Sigmoid colon (tissue), 7 donors: ENCODE results near the gene GSC2. TPM values are rescaled to one million over a fixed set of nuclear protein-coding genes. Genes with fewer than 3 reads are reported as not detected.

Source experiments
- DNase-seq: peaks from one replicate; pipeline ENCODE4 v3.0.0-alpha.2; 2019
- H3K27ac ChIP-seq, 4 donors: fragments of 200-600 bp; sonication (generic); one replicate each; pipeline ENCODE4 v1.5.1; 2016 to 2019; ENCODE audit warnings: mild to moderate bottlenecking in 1 of 4
- H3K27me3 ChIP-seq, 3 donors: fragments of 200-600 bp; sonication (generic); one replicate each; pipeline ENCODE4 v1.5.1; 2019; ENCODE audit warnings: mild to moderate bottlenecking in 1 of 3
- H3K36me3 ChIP-seq, 4 donors: fragments of 200-600 bp; sonication (generic); one replicate each; pipeline ENCODE4 v1.5.1; 2016 to 2019
- H3K4me1 ChIP-seq, 4 donors: fragments of 200-600 bp; sonication (generic); one replicate each; pipeline ENCODE4 v1.5.1; 2017 to 2019
- H3K4me3 ChIP-seq, 4 donors: fragments of 200-600 bp; sonication (generic); one replicate each; pipeline ENCODE4 v1.5.1; 2017 to 2019; ENCODE audit warnings: mild to moderate bottlenecking in 2 of 4, moderate library complexity in 1 of 4
- H3K9me3 ChIP-seq, 4 donors: fragments of 200-600 bp in 3 of 4; sonication (generic) in 3 of 4; one replicate each; pipeline versions ENCODE4 v1.5.1 to v1.6.1; 2013 to 2019
- EP300 ChIP-seq, 4 donors: sonication (generic); formaldehyde crosslinking; IDR thresholded peaks; one replicate each; pipeline ENCODE4 v1.6.1; 2017; ENCODE audit warnings: antibody characterized with exemption in 4 of 4
- POLR2A ChIP-seq, 2 donors: fragments of 450-650 bp; IDR thresholded peaks; one replicate each; pipeline ENCODE4 v1.6.1; 2016; ENCODE audit warnings: antibody characterized with exemption in 2 of 2, mild to moderate bottlenecking in 2 of 2, moderate library complexity in 2 of 2
- POLR2AphosphoS5 ChIP-seq, 4 donors: sonication (generic); formaldehyde crosslinking; IDR thresholded peaks; one replicate each; pipeline ENCODE4 v1.6.1; 2017; ENCODE audit warnings: antibody characterized with exemption in 4 of 4
- WGBS, 2 donors: extraction: QIAGEN DNeasy Blood & Tissue Kit; methylation state at CpG; one replicate each; pipeline ENCODE4 v1.1.7; 2013; 5-methylcytosine and 5-hydroxymethylcytosine counted together
- intact Hi-C: fragments of 100-400 bp; cut with DNase I; formaldehyde crosslinking; loops from one replicate; pipeline ENCODE4 v1.15.1; 2023
- polyA plus RNA-seq, 3 donors: library from polyadenylated mRNA; stranded (reverse); fragments of 200-250 nt; gene quantifications; one replicate each; pipeline ENCODE4 v1.2.3, GENCODE V29; 2013
- total RNA-seq, 4 donors: library from RNA; depleted of rRNA; stranded (reverse); fragments of >200 nt; gene quantifications; one replicate each; pipeline ENCODE4 v1.1.0, GENCODE V29; 2016
- TF ChIP-seq, protein P1 (sequence below), 4 experiments: fragments of 450-650 bp in 3 of 4; fragments of 200-600 bp in 1 of 4; IDR thresholded peaks; one replicate each; pipeline ENCODE4 v1.5.1; 2016 to 2019; ENCODE audit warnings: antibody characterized with exemption in 4 of 4, mild to moderate bottlenecking in 3 of 4, moderate library complexity in 2 of 4
- donor health status: healthy with polysubstance abuse.
- donor health status: Bipolar disorder and iron deficiency.
- donor health status: healthy.

Gene GSC2
- total and polyA plus RNA-seq, 7 donors: not detected

DNA sequence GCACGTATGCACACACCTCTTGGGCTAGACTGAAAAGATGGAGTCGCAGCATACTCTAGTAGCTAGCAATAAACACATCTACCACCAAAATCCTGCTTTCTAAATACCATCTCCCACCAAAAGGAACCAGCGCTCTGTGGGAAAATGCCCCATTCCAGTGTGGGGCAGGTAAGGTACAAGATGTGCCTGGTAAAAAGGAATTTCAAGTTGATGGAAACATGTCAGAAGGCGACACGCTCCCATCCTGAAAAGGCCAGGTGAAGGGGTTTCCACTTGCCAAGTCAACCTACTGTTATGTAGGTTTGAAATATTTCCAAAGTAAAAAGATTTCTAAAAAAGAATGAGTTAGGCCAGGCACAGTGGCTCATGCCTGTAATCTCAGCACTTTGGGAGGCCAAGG, 36.7 kb downstream of the GSC2 start:
- WGBS, 2 donors: 98% methylated on average over 5 of the region's 5 CpGs
- H3K4me1 ChIP-seq: peaks cover 0 to 55% (median 50%) of the 10 kb centered on the region in 4 donors
- H3K36me3 ChIP-seq: peaks cover 0 to 4% (median 0%) of the 10 kb centered on the region in 4 donors
- H3K27ac ChIP-seq: no peak overlapping the region
- no peak for DNase-seq
- TF ChIP-seq, protein P1, sequence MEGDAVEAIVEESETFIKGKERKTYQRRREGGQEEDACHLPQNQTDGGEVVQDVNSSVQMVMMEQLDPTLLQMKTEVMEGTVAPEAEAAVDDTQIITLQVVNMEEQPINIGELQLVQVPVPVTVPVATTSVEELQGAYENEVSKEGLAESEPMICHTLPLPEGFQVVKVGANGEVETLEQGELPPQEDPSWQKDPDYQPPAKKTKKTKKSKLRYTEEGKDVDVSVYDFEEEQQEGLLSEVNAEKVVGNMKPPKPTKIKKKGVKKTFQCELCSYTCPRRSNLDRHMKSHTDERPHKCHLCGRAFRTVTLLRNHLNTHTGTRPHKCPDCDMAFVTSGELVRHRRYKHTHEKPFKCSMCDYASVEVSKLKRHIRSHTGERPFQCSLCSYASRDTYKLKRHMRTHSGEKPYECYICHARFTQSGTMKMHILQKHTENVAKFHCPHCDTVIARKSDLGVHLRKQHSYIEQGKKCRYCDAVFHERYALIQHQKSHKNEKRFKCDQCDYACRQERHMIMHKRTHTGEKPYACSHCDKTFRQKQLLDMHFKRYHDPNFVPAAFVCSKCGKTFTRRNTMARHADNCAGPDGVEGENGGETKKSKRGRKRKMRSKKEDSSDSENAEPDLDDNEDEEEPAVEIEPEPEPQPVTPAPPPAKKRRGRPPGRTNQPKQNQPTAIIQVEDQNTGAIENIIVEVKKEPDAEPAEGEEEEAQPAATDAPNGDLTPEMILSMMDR (IDR thresholded peaks at IDR 0.05): no peak
- TF ChIP-seq EP300 (IDR thresholded peaks at IDR 0.05): no peak
- no peak for TF ChIP-seq POLR2A (IDR thresholded peaks at IDR 0.05)
- no peak for TF ChIP-seq POLR2AphosphoS5 (IDR thresholded peaks at IDR 0.05)
- H3K9me3 ChIP-seq: no peaks in the 10 kb centered on the region
- no peaks in the 10 kb centered on the region for H3K27me3 ChIP-seq
- H3K4me3 ChIP-seq: no peak overlapping the region
- intact Hi-C loops: no loop called here

DNA sequence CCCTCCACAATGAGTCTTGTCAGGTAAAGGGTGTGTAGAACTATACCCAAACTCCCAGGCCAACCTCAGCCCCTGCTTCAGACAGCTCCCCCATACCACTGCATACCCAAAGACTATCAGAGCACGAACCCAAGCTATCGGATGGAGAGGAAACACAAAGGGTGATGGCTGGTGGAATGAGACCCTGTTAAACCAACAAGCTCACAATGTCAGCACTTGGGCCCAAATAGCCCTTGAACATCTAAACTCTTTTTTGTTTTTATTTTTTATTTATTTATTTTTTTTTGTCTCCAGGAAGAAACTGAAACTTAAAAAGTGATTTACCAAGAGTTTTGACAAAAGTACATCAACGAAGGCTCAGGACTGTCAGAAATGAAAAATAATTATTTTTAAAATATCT, 38.5 kb downstream of the GSC2 start:
- Histone ChIP-seq H3K27me3 (no peaks in the 10 kb centered on the region), H3K4me1 (peaks cover 0 to 55% (median 50%) of the 10 kb centered on the region in 4 donors), H3K4me3 (no peak overlapping the region), H3K9me3 (no peaks in the 10 kb centered on the region), H3K36me3 (no peaks in the 10 kb centered on the region), H3K27ac (no peak overlapping the region)
- no peak for DNase-seq
- WGBS, 2 donors: 86 to 92% methylated on average over 3 of the region's 3 CpGs
- TF ChIP-seq POLR2A (IDR thresholded peaks at IDR 0.05) (no peak), EP300 (IDR thresholded peaks at IDR 0.05) (no peak), POLR2AphosphoS5 (IDR thresholded peaks at IDR 0.05) (no peak)
- TF ChIP-seq, protein P1 (IDR thresholded peaks at IDR 0.05): no peak
- intact Hi-C loops: no loop called here

DNA sequence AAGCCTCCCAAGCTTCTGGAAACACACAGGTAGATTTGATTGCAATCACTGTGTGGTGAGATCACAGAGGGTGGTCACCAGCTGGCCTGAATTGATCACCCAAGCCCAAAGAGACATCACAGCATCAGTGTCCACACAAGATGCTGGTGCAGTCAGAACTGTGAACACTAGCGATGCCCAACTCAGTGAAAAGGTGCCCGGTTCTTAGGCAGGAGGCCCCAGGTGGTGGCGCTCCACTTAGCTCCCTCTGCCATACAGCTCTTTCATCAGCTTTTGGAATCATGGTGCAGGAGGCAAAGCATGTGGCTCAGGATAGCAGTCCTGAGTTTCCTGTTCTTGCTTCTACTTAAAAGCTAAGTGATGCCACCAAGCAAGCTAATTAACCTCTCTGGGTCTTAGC, 39.0 kb downstream of the GSC2 start:
- intact Hi-C loops: no loop called here
- no peaks in the 10 kb centered on the region for H3K36me3 ChIP-seq
- no peaks in the 10 kb centered on the region for H3K27me3 ChIP-seq
- no peak overlapping the region for H3K4me3 ChIP-seq
- no peak for DNase-seq
- peaks cover 0 to 55% (median 51%) of the 10 kb centered on the region in 4 donors for H3K4me1 ChIP-seq
- H3K27ac ChIP-seq: no peak overlapping the region
- WGBS, 2 donors: 88 to 91% methylated on average over 3 of the region's 3 CpGs
- no peaks in the 10 kb centered on the region for H3K9me3 ChIP-seq
- TF ChIP-seq EP300 (IDR thresholded peaks at IDR 0.05): no peak
- no peak for TF ChIP-seq POLR2AphosphoS5 (IDR thresholded peaks at IDR 0.05)
- TF ChIP-seq, protein P1 (IDR thresholded peaks at IDR 0.05): no peak
- no peak for TF ChIP-seq POLR2A (IDR thresholded peaks at IDR 0.05)

DNA sequence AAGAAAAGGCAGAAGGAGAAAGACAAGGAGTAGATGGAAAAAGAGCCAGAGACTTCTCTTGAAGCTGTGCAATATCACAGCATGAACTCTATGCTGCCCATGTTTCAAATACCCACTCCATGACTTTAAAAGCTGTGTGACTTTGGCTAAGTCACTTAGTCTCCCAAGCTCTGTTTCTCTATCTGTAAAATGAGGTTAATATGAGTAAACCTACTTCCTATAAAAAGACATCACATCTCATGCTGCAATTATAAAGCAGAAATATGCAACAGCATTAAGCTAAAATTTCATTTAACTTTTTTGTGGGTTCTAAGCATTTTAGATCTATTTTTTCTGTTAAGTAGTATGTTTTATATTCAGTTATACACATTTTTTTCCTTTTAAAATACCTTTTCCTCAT, 39.4 kb downstream of the GSC2 start:
- intact Hi-C loops: no loop called here
- no peaks in the 10 kb centered on the region for H3K36me3 ChIP-seq
- H3K27me3 ChIP-seq: no peaks in the 10 kb centered on the region
- no peak for DNase-seq
- no peak overlapping the region for H3K4me3 ChIP-seq
- no peak overlapping the region for H3K27ac ChIP-seq
- no peaks in the 10 kb centered on the region for H3K9me3 ChIP-seq
- TF ChIP-seq POLR2A (IDR thresholded peaks at IDR 0.05) (no peak), POLR2AphosphoS5 (IDR thresholded peaks at IDR 0.05) (no peak), EP300 (IDR thresholded peaks at IDR 0.05) (no peak)
- H3K4me1 ChIP-seq: peaks cover 0 to 56% (median 51%) of the 10 kb centered on the region in 4 donors

DNA sequence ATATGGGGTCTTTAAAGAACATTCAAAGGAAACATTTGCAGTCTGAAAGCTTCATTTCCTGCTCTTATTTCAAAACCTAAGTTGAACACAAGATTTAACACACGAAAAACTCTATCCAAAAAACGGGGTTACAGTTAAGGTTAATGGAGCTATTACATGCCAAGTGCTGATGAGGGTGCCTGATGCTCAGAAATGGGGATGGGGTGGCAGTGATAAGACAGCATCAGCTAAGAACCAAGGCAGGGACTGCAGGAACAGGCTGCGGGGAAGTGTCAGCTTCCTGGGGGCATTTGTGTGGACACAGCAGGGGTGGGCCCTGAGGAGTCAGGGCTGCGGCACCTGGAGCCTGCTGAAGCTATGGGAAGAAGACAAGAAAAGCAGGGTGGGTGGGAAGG, 40.0 kb downstream of the GSC2 start:
- H3K36me3 ChIP-seq: no peaks in the 10 kb centered on the region
- peaks cover 0 to 57% (median 53%) of the 10 kb centered on the region in 4 donors for H3K4me1 ChIP-seq
- 35 to 55% methylated on average over 4 of the region's 4 CpGs for WGBS, 2 donors
- no peaks in the 10 kb centered on the region for H3K27me3 ChIP-seq
- no peaks in the 10 kb centered on the region for H3K9me3 ChIP-seq
- no peak for DNase-seq
- H3K4me3 ChIP-seq: no peak overlapping the region
- intact Hi-C loops: no loop called here
- TF ChIP-seq, protein P1 (IDR thresholded peaks at IDR 0.05): no peak
- TF ChIP-seq EP300 (IDR thresholded peaks at IDR 0.05) (no peak), POLR2AphosphoS5 (IDR thresholded peaks at IDR 0.05) (no peak)
- H3K27ac ChIP-seq: peak overlapping the region in 2 of 4 donors; percentile 8 to 50
